WTC11 (cell line): Measurements from ENCODE around the gene WDR33.

Experiments used
- CTCF ChIP-seq: fragments of 200-600 bp; IDR thresholded peaks from 2 replicates; pipeline ENCODE4 v1.8.0; 2022; ENCODE audit warnings: antibody characterized with exemption
- TF ChIP-seq, protein P1 (sequence below): sonication (generic); formaldehyde crosslinking; IDR thresholded peaks from 2 replicates; pipeline ENCODE4 v1.8.1; 2023; ENCODE audit warnings: mild to moderate bottlenecking, moderate library complexity, missing genetic modification reagents

DNA sequence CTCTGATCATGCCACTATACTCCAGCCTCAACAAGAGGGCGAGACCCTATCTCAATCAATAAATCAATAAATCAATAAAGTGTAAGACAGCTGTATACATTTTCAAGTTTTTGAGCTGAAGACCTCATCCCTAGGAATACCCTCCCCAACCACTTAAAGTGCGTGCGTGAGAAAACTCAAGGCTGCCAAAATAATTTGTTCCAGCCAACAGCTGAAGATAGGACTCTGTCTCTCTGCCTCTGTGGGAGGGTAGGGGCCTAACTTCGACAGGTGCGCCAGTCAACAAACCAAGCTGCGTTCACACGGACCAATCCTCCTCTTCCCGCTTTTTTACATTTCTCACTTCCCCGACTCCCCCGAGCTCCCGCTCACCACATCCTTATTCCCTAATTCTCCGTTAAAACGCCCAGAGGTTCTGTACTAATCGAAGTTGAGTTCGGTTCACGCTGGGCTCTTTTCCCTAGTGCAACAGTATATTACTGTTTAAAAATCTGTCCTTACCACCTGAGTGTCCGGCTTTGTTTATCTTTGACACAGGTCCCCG is 46.4 kb upstream of the WDR33 start:
- TF ChIP-seq CTCF: no peak
- TF ChIP-seq, protein P1, sequence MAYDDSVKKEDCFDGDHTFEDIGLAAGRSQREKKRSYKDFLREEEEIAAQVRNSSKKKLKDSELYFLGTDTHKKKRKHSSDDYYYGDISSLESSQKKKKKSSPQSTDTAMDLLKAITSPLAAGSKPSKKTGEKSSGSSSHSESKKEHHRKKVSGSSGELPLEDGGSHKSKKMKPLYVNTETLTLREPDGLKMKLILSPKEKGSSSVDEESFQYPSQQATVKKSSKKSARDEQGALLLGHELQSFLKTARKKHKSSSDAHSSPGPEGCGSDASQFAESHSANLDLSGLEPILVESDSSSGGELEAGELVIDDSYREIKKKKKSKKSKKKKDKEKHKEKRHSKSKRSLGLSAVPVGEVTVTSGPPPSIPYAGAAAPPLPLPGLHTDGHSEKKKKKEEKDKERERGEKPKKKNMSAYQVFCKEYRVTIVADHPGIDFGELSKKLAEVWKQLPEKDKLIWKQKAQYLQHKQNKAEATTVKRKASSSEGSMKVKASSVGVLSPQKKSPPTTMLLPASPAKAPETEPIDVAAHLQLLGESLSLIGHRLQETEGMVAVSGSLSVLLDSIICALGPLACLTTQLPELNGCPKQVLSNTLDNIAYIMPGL: no peak
